Activated CD4-positive, alpha-beta T cell treated with anti-CD3 and anti-CD28 coated beads, Interleukin-2, amount 10 ng/mL, durations not matched to agents 7 days and 5 days (primary cell): ENCODE data around the gene MCU. TPM values are rescaled to one million over a fixed set of nuclear protein-coding genes. Genes with fewer than 3 reads are reported as not detected.

Experiments used
- CTCF ChIA-PET: fragments of 350-600 bp; sonication (Branson Sonifier 250); formaldehyde crosslinking; loops from one replicate; lab custom pipeline; 2021; ENCODE audit warnings: antibody characterized with exemption; lab: Charles Lee
- POLR2A ChIA-PET: fragments of 350-600 bp; sonication (Branson Sonifier 250); formaldehyde crosslinking; loops from one replicate; lab custom pipeline; 2021; ENCODE audit warnings: antibody characterized with exemption; lab: Charles Lee
- DNase-seq: peaks from one replicate; pipeline ENCODE4 v3.0.0-alpha.2; 2020
- H3K27ac Mint-ChIP-seq: one replicate; pipeline ENCODE4 v1.8.0; 2021; ENCODE audit warnings: mild to moderate bottlenecking, moderate library complexity, mixed read lengths
- H3K27me3 Mint-ChIP-seq: one replicate; pipeline ENCODE4 v1.8.0; 2021; ENCODE audit warnings: mixed read lengths
- H3K36me3 Mint-ChIP-seq: one replicate; pipeline ENCODE4 v1.8.0; 2021; ENCODE audit warnings: low read depth, mixed read lengths
- H3K4me1 Mint-ChIP-seq: one replicate; pipeline ENCODE4 v1.8.0; 2021; ENCODE audit warnings: mixed read lengths
- H3K4me3 Mint-ChIP-seq: one replicate; pipeline ENCODE4 v1.8.0; 2021; ENCODE audit warnings: mild to moderate bottlenecking, moderate library complexity, mixed read lengths
- H3K9me3 Mint-ChIP-seq: one replicate; pipeline ENCODE4 v1.8.0; 2021; ENCODE audit warnings: mixed read lengths
- total RNA-seq, 2 experiments: library from RNA; stranded (reverse); gene quantifications; one replicate each; pipeline ENCODE4 v1.2.3, GENCODE V29; 2021

Gene MCU
- total RNA-seq, 2 experiments from 2014 or later, result 11.7 to 13.4 TPM

GRCh38 chr10:72825163-72825562 lies 133.2 kb downstream of the MCU start:
- H3K4me1 Mint-ChIP-seq, result no peaks in the 10 kb centered on the region
- H3K4me3 Mint-ChIP-seq, result no peak overlapping the region
- H3K36me3 Mint-ChIP-seq, result no peaks in the 10 kb centered on the region

DNA sequence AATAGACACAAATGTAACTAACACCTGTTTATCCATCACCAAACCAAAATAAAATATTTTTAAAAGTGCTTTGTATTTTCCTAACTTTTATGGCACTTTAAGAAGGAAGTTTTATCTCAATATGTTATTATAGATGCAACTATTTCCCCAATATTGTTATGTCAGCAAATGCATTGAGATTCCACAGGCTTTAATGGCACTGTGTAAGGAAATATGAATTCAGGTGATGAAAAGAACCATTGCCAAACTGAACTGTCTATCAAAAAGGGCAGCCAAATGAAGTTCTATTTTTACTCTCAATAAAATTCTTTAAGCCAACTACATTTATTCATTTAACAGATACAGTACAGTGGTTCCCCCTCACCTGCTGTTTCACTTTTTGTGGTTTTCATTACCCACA lies 134.4 kb downstream of the MCU start:
- H3K4me3 Mint-ChIP-seq, result no peak overlapping the region
- no peak for DNase-seq
- H3K36me3 Mint-ChIP-seq, result no peaks in the 10 kb centered on the region
- H3K27ac Mint-ChIP-seq, result no peak overlapping the region
- POLR2A ChIA-PET, result no interaction called here
- peaks cover 3% of the 10 kb centered on the region for H3K9me3 Mint-ChIP-seq
- CTCF ChIA-PET, result no interaction called here
- H3K27me3 Mint-ChIP-seq, result no peaks in the 10 kb centered on the region
- H3K4me1 Mint-ChIP-seq, result no peaks in the 10 kb centered on the region

More at GRCh38 chr10:72825163-72825562, 133.2 kb downstream of the MCU start:
- Mint-ChIP-seq H3K9me3 (peaks cover 3% of the 10 kb centered on the region), H3K27ac (no peak overlapping the region), H3K27me3 (no peaks in the 10 kb centered on the region)
- CTCF ChIA-PET, result no interaction called here
- POLR2A ChIA-PET, result no interaction called here
- no peak for DNase-seq

- POLR2A ChIA-PET, result no interaction called here
- no peaks in the 10 kb centered on the region for H3K36me3 Mint-ChIP-seq
Measured at GRCh38 chr10:72828294-72828693, 136.4 kb downstream of the MCU start.

GRCh38 chr10:72830625-72831024 lies 138.7 kb downstream of the MCU start:
- H3K4me3 Mint-ChIP-seq, result no peak overlapping the region
- peaks cover 2% of the 10 kb centered on the region for H3K4me1 Mint-ChIP-seq
- no peak for DNase-seq
- H3K9me3 Mint-ChIP-seq, result no peaks in the 10 kb centered on the region
- no peak overlapping the region for H3K27ac Mint-ChIP-seq
- H3K27me3 Mint-ChIP-seq, result no peaks in the 10 kb centered on the region
- H3K36me3 Mint-ChIP-seq, result no peaks in the 10 kb centered on the region
- POLR2A ChIA-PET, result no interaction called here
- CTCF ChIA-PET, result no interaction called here

More at GRCh38 chr10:72828294-72828693, 136.4 kb downstream of the MCU start:
- DNase-seq, result no peak
- no peaks in the 10 kb centered on the region for H3K27me3 Mint-ChIP-seq
- no peaks in the 10 kb centered on the region for H3K9me3 Mint-ChIP-seq
- CTCF ChIA-PET, result interaction anchor here (0.6 kb wide), 1 partner anchor 361 kb away, joined by 4 read pairs; no protein-coding TSS in a partner anchor
- no peak overlapping the region for H3K27ac Mint-ChIP-seq
- H3K4me3 Mint-ChIP-seq, result no peak overlapping the region
- H3K4me1 Mint-ChIP-seq, result peaks cover 2% of the 10 kb centered on the region

DNA sequence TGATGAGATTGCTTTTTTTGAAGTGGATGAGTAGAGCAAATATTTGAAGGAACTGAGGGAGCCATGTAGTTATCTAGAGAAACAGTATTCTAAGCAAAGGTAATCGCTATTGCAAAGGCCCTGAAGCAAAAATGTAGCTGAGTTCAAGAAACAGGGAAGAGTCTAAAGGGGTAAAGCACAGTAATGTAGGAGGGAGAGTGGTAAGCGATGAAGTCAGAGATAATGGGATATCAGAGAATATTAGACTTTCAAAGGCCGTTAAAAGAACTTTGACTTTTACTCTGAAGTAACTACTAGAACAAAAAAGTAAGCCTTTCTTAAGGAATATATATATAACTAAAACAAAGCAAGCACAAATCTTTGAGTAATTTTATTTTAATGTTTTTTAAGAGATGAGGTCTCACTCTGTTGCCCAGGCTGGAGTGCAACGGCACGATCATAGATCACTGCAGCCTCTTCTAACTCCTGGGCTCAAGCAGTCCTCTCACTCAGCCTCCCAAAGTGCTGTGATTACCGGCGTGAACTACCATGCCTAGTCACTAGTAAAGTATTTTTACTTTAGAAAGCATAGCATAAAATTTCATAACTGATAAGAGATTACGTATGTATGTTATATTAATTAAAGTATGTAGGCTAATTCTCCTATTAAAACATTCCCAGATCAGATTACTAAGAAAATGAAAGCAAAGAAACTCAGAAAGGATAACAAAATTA lies 139.9 kb downstream of the MCU start:
- Mint-ChIP-seq H3K27me3 (no peaks in the 10 kb centered on the region), H3K36me3 (no peaks in the 10 kb centered on the region), H3K27ac (no peak overlapping the region), H3K9me3 (no peaks in the 10 kb centered on the region), H3K4me1 (peaks cover 2% of the 10 kb centered on the region), H3K4me3 (no peak overlapping the region)
- DNase-seq, result no peak
- POLR2A ChIA-PET, result no interaction called here
- CTCF ChIA-PET, result no interaction called here

DNA sequence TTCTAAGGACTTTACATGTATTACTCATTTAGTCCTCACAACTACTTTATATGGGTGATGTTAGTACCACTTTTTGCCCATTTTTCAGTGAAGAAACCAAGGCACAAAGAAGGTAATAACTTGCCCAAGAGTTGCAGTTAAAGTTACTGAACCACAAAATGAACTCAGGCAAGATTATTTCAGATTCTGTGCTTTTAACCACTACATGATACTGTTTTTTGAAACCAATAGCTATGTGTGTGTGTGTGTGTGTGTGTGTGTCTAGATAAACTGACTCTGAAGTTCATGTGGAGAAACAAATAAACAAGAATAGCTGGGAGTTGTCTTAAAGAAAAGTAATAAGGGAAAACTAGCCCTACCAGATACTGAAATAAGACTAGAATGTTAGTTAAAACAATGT lies 140.8 kb downstream of the MCU start:
- ChIA-PET POLR2A (interaction anchor here (0.6 kb wide), 1 partner anchor 466 kb away, joined by 3 read pairs; no protein-coding TSS in a partner anchor), CTCF (interaction anchor here (0.6 to 1.7 kb wide), 3 partner anchors 9 to 171 kb away, joined by 3 read pairs; no protein-coding TSS in a partner anchor)
- no peak overlapping the region for H3K4me3 Mint-ChIP-seq
- peaks cover 2% of the 10 kb centered on the region for H3K4me1 Mint-ChIP-seq
- no peaks in the 10 kb centered on the region for H3K9me3 Mint-ChIP-seq
- no peaks in the 10 kb centered on the region for H3K36me3 Mint-ChIP-seq
- no peak overlapping the region for H3K27ac Mint-ChIP-seq
- no peak for DNase-seq
- no peaks in the 10 kb centered on the region for H3K27me3 Mint-ChIP-seq

- Mint-ChIP-seq H3K4me1 (peaks cover 2% of the 10 kb centered on the region), H3K9me3 (no peaks in the 10 kb centered on the region), H3K27ac (no peak overlapping the region), H3K36me3 (no peaks in the 10 kb centered on the region), H3K4me3 (no peak overlapping the region), H3K27me3 (no peaks in the 10 kb centered on the region)
- CTCF ChIA-PET, result interaction anchor here (0.6 to 1.7 kb wide), 8 partner anchors 10 to 708 kb away, joined by 3 to 9 read pairs (median 3); partner anchors contain the start of gene DNAJB12
- peak; percentile 60 for DNase-seq
- POLR2A ChIA-PET, result no interaction called here
Measured at GRCh38 chr10:72834183-72834825, 142.4 kb downstream of the MCU start.

DNA sequence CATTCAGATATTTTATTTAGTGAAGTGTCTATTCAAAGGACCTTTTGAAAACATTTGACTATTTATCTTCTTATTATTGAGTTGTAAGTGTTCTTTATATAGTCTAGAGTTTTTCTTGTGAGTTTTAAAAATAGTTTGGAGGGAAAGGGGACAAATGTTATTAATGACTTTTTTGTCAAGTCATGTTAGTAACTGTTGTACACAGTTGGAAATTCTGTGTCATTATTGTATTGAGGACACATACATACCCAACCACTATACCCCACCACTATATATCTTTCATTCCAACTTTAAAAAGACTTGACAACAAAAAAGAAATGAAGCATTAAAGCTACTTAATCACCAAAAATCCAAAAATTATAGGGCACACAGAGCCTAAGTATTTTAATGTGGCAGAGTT lies 148.4 kb downstream of the MCU start:
- ChIA-PET CTCF (no interaction called here), POLR2A (interaction anchor here (0.7 kb wide), 1 partner anchor 108 kb away, joined by 3 read pairs; no protein-coding TSS in a partner anchor)
- Mint-ChIP-seq H3K36me3 (no peaks in the 10 kb centered on the region), H3K4me3 (no peak overlapping the region), H3K27ac (no peak overlapping the region), H3K27me3 (no peaks in the 10 kb centered on the region), H3K9me3 (no peaks in the 10 kb centered on the region), H3K4me1 (no peaks in the 10 kb centered on the region)
- DNase-seq, result no peak

GRCh38 chr10:72841487-72841886 lies 149.5 kb downstream of the MCU start:
- Mint-ChIP-seq H3K9me3 (no peaks in the 10 kb centered on the region), H3K4me1 (no peaks in the 10 kb centered on the region), H3K36me3 (no peaks in the 10 kb centered on the region), H3K27me3 (no peaks in the 10 kb centered on the region), H3K27ac (no peak overlapping the region), H3K4me3 (no peak overlapping the region)
- CTCF ChIA-PET, result no interaction called here
- POLR2A ChIA-PET, result interaction anchor here (0.6 kb wide), 1 partner anchor 8 kb away, joined by 4 read pairs; no protein-coding TSS in a partner anchor
- no peak for DNase-seq

GRCh38 chr10:72842164-72842563 lies 150.2 kb downstream of the MCU start:
- POLR2A ChIA-PET, result no interaction called here
- Mint-ChIP-seq H3K4me1 (no peaks in the 10 kb centered on the region), H3K27ac (no peak overlapping the region), H3K4me3 (no peak overlapping the region), H3K36me3 (no peaks in the 10 kb centered on the region), H3K9me3 (no peaks in the 10 kb centered on the region), H3K27me3 (no peaks in the 10 kb centered on the region)
- CTCF ChIA-PET, result no interaction called here
- DNase-seq, result no peak

- H3K9me3 Mint-ChIP-seq, result peaks cover 4% of the 10 kb centered on the region
- H3K4me1 Mint-ChIP-seq, result no peaks in the 10 kb centered on the region
- DNase-seq, result no peak
- no peaks in the 10 kb centered on the region for H3K27me3 Mint-ChIP-seq
- H3K27ac Mint-ChIP-seq, result no peak overlapping the region
- H3K36me3 Mint-ChIP-seq, result no peaks in the 10 kb centered on the region
- POLR2A ChIA-PET, result no interaction called here
- no peak overlapping the region for H3K4me3 Mint-ChIP-seq
- CTCF ChIA-PET, result no interaction called here
Measured at GRCh38 chr10:72846238-72846637, 154.3 kb downstream of the MCU start.

GRCh38 chr10:72847681-72848080 lies 155.7 kb downstream of the MCU start:
- no peak for DNase-seq
- POLR2A ChIA-PET, result no interaction called here
- Mint-ChIP-seq H3K9me3 (peaks cover 5% of the 10 kb centered on the region), H3K4me3 (no peak overlapping the region), H3K4me1 (no peaks in the 10 kb centered on the region), H3K36me3 (no peaks in the 10 kb centered on the region), H3K27me3 (no peaks in the 10 kb centered on the region), H3K27ac (no peak overlapping the region)
- CTCF ChIA-PET, result no interaction called here

GRCh38 chr10:72850861-72851260 lies 158.9 kb downstream of the MCU start:
- Mint-ChIP-seq H3K27ac (no peak overlapping the region), H3K27me3 (no peaks in the 10 kb centered on the region), H3K4me1 (no peaks in the 10 kb centered on the region), H3K36me3 (no peaks in the 10 kb centered on the region), H3K4me3 (no peak overlapping the region), H3K9me3 (peaks cover 5% of the 10 kb centered on the region)
- ChIA-PET CTCF (interaction anchor here (0.6 to 1.1 kb wide), 3 partner anchors 13 to 173 kb away, joined by 3 to 8 read pairs (median 3); no protein-coding TSS in a partner anchor), POLR2A (no interaction called here)
- DNase-seq, result no peak
